WI38 (cell line): Measurements from ENCODE around the gene LAMC1.

Source experiments
- H3K4me3 ChIP-seq: 2 replicates; pipeline ENCODE4 v1.5.1; 2011; ENCODE audit warnings: low read depth, mild to moderate bottlenecking, control low read depth, low read length
- CTCF ChIP-seq: IDR thresholded peaks from 2 replicates; pipeline ENCODE4 v1.5.1; 2012; ENCODE audit warnings: low read depth, mild to moderate bottlenecking, control low read depth, low read length

The LAMC1 gene

GRCh38 chr1:183002267-183002666 lies 21.0 kb upstream of the LAMC1 start:
- TF ChIP-seq CTCF = no peak
- no peak overlapping the region for H3K4me3 ChIP-seq

- H3K4me3 ChIP-seq = no peak overlapping the region
- TF ChIP-seq CTCF = no peak
Measured at GRCh38 chr1:183002797-183003196, 20.4 kb upstream of the LAMC1 start.

- no peak overlapping the region for H3K4me3 ChIP-seq
- no peak for TF ChIP-seq CTCF
Measured at GRCh38 chr1:183003203-183003602, 20.0 kb upstream of the LAMC1 start.

GRCh38 chr1:183004141-183004540 lies 19.1 kb upstream of the LAMC1 start:
- TF ChIP-seq CTCF = no peak
- no peak overlapping the region for H3K4me3 ChIP-seq

- no peak for TF ChIP-seq CTCF
- H3K4me3 ChIP-seq = no peak overlapping the region
Measured at GRCh38 chr1:183011859-183012258, 11.4 kb upstream of the LAMC1 start.

- TF ChIP-seq CTCF = no peak
- no peak overlapping the region for H3K4me3 ChIP-seq
Measured at GRCh38 chr1:183012301-183012994, 10.8 kb upstream of the LAMC1 start.

- TF ChIP-seq CTCF = no peak
- H3K4me3 ChIP-seq = no peak overlapping the region
Measured at GRCh38 chr1:183019139-183019740, 4.0 kb upstream of the LAMC1 start.
